Hepatocyte (in vitro differentiated cells): Measurements from ENCODE around the gene ZBTB7C.

ENCODE experiments used
- CTCF ChIP-seq: fragments of 200-600 bp; sonication (generic); IDR thresholded peaks from 2 replicates; pipeline ENCODE4 v1.5.1; 2016; ENCODE audit warnings: antibody characterized with exemption, mild to moderate bottlenecking; ENCODE audit not compliant: poor library complexity
- EZH2 ChIP-seq: fragments of 200-600 bp; sonication (generic); IDR thresholded peaks from 2 replicates; pipeline ENCODE4 v1.6.1; 2016; ENCODE audit warnings: antibody characterized with exemption, mild to moderate bottlenecking, borderline replicate concordance
- EZH2phosphoT487 ChIP-seq: fragments of 200-600 bp; sonication (generic); IDR thresholded peaks from one replicate; pipeline ENCODE4 v1.6.1; 2018; ENCODE audit warnings: antibody characterized with exemption, mild to moderate bottlenecking, low read depth, moderate library complexity; ENCODE audit not compliant: unreplicated experiment, severe bottlenecking

- TF ChIP-seq CTCF (no peak), EZH2 (no peak), EZH2phosphoT487 (no peak)
These were observed 286.4 kb downstream of the ZBTB7C start for GRCh38 chr18:48122816-48123215.
